HG03558 (cell line): ENCODE measurements around the gene SORCS2.

Source experiments
- ATAC-seq: cut with Tn5 transposase; IDR thresholded peaks from one replicate; pipeline ENCODE4 v1.9.1; 2021; ENCODE audit warnings: moderate number of reproducible peaks; ENCODE audit not compliant: unreplicated experiment; ENCODE audit errors: extremely low read depth

SORCS2 gene

DNA sequence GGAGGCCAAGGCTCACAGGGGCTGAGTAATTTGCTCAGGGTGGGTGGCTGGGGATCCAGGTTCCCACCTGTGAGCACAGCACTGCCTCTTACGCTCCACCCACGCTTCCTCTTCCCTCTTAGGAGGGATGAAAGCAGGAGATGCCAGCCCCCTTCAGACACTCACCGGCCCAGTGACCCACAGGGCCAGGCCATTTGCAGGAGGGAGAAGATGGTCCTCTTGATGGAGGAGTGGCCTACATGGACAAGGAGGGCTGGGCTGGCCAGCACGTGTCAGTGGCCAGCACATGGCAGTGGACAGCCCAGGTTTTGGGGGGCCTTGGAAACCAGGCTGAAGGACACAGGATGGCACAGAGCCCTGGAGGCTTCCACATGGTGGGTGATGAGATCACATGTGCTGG lies 350.4 kb downstream of the SORCS2 start:
- no peak for ATAC-seq

DNA sequence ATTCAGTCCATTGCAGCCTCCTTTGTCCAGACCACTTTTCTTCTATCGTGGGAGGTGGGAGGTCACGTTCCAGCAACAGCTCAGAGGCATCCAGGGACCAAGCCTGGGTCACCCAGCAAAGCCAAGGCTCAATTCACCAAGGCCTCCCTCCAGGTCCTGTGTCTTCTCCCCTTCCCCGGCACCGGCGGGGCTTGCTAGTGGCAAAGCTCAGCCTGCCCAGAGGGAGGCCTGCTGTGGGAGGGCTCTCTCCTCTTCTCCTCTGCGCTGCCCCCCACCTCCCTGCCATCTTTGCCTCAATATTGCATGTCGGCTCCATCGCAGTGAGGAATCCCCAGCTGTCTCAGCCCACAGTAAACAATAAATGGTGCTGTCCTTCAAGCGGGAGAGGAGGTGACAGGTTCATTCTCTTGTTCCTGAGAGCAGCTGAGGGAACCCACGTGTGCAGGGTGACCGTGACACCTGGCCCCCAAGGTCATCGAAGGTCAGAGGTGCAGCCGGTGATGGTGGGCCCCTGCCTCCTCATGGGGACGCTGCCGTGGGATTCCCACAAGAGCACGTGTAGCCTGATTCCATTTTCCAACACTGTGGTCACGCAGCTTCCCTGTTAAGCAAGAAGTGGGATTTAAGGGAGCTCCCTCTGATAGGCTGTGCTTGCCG lies 353.9 kb downstream of the SORCS2 start:
- no peak for ATAC-seq

DNA sequence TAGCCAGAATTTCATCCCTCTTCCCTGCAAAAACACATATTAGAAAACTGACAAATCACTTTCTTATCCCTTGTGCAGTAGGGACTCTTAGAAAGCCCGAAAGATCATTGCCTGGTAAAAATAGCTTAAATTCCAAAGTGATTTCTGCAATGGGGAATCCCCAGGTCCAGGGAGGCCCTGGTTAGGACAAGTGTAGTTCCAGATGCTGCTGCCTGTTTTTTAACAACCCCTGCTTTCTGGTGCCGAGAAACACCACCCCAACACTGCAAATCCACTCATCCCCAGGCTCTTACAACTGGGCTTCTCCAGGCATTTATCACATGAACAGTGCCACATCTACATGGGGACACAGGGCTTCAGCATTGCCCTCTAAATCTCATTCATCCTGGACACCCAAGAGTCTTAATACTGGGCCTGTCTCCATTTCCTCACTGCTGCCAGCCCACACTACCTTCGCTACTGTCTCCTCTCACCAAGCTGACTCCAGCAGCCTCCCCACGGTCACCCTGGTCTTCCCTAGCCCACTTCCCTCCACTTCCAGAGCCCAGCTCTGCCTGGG lies 354.6 kb downstream of the SORCS2 start:
- no peak for ATAC-seq

DNA sequence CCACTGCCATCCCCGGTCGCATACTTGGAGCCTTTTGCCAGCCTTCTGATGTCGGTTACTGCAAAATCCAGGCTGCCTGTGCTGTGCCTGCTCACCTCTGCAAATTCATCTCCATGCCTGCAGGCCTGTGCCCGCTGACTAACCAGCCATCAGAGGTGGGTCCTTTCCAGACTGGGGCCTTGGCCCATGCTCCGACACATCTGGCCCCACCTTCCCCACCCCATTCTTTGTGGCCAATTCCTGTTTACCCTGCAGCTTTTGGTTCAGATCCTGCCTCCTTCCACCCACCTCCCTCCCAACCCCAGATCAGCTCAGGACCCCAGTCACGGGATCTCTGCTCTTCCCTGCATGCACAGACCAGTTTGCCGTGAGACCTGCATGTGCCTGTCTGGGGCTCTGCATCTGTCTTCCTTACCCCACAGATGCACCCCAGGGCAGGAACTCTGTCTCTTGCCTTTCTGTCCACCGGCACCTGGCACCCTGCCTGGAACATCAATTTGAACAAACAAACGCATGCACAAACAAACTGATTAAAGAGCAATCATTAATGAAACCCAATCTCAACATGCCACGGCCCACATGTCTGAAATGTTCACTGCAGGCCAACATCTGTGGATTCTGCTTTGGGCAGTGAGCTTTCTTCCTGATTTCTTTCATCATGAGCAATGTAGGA lies 355.2 kb downstream of the SORCS2 start:
- ATAC-seq: no peak

DNA sequence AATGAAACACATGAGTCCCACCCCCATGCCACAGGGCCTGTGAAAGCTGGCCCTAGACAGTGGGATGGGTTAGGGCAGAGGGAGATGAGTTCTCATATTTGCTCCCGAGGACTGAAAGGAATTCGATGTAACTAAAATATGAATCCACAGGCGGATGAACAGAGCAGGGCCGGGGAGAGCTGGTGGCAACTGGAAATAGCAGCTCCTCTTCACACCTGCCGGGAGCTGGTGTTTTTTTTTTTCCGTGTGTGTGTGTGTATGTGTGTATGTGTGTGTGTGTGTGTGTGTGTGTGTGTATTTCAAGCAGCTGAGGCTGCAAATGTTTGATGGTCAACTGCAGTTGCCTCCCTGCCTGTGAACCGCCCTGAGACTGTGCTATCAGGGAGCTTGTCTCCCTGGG lies 357.5 kb downstream of the SORCS2 start:
- no peak for ATAC-seq

DNA sequence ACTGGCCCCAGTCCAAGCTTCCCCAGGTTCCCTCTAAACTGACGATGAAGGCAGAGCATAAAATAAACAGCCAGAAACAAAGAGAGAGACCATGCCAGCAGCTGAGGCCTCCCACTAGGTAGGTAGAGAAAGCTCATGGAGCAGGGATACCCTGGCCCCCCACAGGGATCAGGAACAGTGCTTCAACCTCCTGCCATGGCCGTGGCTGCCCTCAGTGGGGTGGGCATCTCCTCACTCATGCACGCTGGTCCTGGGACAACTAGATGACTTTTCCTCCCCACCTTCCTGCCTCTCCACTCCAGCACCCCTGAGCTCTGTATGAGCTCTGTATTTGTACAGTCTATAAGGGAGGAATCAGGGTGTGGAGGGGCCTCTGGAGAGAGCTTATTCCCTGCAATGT lies 360.1 kb downstream of the SORCS2 start:
- ATAC-seq: no peak

DNA sequence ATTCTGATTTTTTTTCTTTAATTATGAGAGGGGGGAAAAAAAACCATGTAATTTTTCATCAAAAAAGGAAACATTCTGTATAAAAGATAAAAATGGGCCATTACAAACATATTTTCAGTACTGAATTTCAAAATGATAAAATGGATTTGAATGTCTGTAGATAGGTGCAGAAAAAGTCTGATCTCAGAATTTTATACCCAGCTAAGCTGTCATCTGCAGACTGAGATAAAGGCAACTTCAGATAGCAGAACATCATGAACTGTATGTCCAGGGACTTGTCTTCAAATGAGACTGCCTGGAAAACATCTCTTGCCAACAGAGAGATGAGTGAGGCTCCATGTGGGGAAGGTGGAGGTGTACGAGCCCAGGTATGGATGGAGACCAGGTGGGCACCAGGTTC lies 360.9 kb downstream of the SORCS2 start:
- no peak for ATAC-seq

DNA sequence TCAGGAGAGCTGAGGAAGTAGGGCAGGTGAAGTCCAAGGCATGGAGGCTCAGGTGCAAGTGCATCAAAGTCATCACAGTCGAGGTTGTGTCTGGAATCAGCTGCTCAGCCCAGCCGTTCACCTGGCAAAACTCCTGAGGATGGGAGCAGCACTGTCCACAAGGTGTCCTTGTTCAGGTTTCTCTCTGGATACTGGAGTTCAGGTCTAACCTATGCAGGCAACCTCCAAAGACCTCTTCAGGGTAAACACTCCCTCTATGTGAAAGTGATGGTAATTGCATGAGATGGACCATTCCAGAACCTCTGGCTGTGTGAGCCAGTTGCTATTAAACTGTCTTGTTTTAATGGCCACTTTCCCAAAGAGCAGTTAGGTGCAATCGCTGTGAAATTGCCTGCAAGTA lies 362.6 kb downstream of the SORCS2 start:
- ATAC-seq: no peak

DNA sequence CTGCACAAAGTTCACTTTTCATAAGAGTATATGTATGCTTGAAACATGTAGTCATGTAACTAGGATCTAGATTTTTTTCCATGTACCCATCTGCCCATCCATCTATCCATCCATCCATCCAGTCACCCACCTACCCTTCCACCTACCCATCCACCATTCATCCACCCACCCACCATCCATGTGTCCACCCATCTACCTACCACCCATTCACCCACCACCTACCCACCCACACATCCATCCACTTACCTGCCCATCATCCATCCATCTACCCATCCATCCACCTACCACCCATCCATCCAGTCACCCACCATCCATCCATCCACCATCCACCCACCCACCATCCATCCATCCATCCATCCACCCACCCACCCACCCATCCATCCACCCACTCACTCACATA lies 364.2 kb downstream of the SORCS2 start:
- no peak for ATAC-seq

DNA sequence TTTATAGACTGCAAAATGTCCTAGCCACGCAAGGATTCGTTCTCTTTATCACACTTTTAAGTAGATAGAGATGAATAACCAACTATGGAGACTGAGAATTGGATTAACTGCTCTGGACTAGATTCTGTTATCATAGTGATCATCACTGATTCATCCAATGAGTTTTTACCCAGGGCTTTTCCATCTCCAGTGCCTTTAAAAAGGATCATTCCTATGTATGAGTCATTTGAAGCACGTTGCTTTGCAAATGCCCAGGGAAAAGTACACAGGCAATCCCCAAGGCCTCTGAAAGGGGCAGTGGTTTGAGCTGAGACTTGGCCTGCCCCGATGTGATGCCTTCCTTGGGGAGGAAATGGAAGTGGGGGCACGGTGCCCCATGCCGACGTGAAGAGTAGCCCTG lies 365.1 kb downstream of the SORCS2 start:
- ATAC-seq: no peak

DNA sequence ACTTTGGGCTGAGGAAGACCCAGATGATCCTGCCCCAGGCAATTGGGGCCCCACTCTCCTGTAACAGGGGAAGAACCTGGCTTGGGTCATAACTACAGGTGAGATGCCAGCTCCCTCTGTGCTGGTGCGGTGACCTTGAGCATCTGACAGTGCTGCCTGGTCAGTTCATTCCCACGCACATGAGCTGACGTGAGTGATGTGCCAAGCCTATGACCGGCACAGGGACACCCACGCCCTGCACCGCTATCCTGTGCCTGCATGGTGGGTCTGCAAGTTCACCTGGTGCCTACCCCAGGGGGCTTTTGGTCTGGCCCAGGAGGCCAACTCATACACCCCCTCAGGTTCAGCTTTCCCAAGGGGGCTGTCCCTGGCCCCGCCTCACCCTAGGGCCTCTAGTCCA lies 366.1 kb downstream of the SORCS2 start:
- ATAC-seq: no peak

DNA sequence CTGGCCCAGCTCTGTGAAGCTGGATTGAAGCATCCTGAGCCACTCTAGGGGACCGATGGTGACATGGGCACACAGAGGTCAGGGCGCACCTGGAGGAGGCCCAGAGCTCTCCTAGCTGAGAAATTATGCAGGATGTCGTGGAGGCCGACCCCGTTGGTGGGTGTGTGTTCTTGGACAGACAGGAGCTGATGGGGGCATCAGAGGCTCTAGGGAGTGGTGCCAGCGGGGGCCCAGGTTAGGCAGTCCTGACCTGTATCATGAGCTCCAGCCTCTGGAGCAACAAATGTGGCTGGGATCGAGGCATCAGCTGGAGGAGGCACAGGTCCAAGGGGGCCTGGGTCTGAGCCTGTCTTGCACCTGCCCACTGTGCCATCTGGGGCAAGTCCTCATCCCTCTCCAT lies 367.0 kb downstream of the SORCS2 start:
- ATAC-seq: no peak

DNA sequence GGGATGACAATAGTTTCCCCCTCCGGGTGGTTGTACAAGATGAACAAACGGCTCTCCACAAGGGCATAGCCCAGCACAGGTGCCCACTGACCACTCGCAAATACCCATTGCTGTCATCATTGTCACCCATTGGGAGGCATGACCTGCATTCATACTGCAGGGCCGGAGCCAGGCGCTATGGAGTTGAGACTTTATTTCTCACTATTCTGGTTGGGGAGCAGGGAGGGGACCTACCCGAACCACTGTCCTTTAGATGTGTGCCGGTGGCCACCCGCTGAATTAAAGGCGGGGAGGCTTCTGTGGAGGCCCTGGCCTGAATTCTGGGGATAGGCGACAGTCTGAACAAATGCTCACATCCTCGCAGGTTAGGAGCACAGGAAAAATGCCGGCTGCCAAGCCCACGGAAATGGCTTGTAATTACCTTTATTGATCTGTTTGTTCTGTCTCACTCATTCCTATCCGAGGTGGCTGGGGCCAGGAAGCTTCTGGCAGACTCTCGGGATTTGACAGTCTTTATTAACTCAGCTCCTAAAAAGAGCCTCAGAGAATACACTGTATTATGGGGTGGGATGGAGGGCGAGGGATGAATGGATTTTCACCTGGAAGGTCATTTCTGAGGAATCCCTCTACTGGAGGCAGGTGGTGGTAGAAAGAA lies 367.5 kb downstream of the SORCS2 start:
- ATAC-seq: no peak

DNA sequence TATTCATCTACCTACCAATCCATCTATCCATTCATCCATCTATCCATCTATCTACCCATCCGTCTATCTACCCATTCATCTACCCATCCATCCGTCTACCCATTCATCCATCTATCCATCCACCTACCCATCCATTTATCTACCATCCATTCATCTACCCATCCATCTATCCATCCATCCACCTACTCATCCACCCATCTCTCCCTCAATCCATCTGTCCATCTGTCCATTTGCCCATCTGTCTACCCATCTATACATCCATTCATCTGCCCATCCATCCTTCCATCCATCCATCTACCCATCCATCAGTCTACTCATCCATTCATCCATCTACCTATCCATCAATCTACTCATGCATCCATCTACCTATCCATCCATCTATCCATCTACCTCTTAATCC lies 369.2 kb downstream of the SORCS2 start:
- ATAC-seq: no peak

DNA sequence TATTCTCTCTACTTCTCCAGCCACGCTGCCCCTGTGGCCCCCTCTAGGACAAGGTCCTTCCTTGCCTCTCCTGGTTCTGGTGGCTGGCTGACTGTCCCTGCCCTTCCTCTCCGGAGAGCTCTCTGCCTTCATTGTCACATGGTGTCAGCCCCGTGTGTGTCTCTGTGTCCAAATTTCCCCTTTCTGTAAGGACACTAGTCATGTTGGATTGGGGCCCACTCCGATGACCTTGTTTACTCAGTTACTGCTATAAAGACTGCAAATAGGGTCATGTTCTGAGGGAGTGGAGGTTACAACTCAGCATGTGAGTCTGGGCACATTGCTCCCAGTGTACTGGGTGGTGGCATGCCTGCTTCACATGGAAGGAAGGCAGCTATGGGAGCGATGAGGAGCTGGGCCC lies 371.9 kb downstream of the SORCS2 start:
- no peak for ATAC-seq

DNA sequence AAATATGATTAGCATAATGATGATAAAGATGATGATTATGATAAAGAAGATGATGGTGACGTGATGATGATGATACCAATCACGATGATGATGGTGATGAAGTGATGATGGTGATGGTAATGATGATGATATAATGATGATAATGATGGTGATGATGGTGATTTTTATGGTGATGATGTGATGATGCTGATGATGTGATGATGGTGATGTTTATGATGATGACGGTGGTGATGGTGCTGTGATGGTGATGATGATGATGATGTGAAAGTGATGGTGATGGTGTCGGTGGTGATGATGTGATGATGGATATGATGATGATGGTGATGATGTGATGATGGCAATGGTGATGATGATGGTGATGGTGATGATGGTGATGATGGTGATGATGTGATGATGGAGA lies 373.1 kb downstream of the SORCS2 start:
- no peak for ATAC-seq

DNA sequence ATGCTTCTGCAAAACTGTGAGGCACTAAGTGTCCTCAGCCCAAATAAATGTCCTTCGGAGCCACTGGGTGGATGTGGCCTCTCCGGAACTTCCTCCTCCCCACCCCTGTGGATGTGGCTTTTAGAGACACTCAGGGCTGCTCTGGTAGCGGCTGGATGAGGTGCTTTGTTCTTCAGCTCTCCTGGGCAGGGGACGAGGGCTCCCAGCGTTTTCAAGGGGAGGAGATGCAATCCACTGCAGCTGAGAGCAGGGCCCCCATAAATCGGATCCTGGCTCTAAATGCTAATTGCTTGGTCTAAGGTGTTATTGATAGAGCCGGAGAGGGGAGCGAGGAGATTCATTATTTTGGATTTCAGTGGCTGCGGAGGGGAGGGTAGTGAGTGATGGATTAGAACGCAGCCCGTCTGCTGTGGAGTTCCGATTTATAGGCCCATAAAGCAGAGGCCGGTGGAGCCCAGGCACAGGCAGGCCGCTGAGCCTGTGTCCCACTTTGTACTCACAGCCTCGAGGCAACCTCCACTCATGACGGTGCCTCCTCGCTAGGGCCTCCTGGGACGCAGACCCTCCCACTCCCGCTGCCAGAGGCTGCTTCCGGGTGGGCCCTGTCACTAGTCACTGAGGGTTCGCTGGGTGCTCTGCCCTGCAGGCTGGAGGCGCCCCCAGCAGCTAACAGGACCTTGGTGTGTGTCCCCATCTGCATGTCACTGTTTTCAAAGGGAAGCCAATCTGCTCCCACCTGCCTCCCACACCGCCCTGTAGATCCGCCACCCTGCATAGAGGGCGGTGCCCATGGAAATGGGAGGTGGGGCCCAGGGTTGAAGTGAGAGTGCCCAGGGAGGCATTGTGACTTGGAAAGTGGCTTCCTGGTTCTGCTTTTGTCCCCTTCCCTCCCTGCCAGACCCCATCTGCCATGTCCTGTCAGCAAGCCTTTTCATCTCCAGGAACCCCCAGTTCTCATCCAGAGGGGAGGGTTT lies 377.8 kb downstream of the SORCS2 start:
- ATAC-seq: no peak

DNA sequence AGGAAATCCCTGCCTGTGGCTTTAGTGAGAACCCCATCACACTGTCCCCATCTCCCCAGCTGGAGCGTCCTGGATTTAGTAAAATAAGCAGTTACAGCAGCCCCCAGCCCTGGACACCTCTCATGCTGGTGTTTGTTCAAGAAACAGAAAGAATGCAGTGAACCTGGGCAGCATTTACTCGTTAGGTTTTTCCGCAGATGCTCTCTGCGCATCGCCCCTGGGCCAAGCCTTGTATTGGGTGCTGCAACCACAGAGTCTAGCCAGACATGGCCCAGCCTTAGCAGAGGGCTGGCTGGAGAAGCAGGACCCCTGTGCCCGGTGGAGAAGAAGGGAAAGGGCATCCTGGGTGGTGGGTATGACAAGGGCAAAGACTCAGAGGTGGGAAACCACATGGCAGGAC lies 378.7 kb downstream of the SORCS2 start:
- ATAC-seq: no peak

DNA sequence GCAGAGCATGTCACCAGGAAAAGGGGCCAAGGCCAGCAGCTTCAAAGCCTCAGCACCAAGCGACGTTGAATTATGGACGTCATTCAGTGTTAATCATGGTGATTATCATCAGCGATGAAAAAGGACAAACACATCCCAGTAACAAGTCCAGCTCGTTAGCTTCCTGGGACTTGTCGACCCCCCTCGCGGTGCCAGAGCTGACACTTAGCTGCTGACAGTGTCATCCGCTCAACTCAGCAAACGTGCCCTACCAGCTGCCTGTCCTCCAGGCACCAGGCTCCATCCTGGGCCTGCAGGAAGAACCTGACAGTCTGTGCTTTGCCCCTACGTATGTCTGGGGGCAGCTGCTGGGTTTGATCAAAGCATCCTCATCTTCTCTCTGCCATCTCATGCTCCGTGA lies 379.4 kb downstream of the SORCS2 start:
- no peak for ATAC-seq

DNA sequence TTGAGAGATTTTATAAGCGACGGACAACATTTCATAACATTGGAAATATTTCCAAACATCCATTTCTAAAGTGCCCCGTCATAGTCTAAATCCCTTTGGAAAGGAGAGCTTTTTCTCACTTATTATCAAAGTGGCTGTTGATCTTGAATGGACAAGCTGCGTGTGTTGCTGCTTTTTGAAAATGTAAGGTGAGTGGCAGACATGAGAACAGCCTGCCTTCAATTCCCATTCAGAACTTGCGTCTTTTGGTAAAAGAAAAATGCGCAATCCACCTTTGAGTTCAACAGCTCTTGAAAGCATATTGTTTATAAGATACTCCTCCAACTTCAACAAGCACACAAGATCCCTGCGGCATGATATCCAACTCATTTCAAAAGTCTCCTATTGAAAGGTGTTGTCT lies 380.6 kb downstream of the SORCS2 start:
- ATAC-seq: no peak
